NB4 (cell line): ENCODE measurements around the gene SBSN.

ENCODE experiments used
- CTCF ChIP-seq: IDR thresholded peaks from one replicate; pipeline ENCODE4 v1.5.1; 2012; ENCODE audit warnings: low read depth, low read length
- MAX ChIP-seq: IDR thresholded peaks from 2 replicates; pipeline ENCODE4 v1.6.1; 2011; ENCODE audit warnings: low read depth, low read length
- MYC ChIP-seq: IDR thresholded peaks from 2 replicates; pipeline ENCODE4 v1.6.1; 2011; ENCODE audit warnings: low read depth, low read length
- POLR2A ChIP-seq: IDR thresholded peaks from 2 replicates; pipeline ENCODE4 v1.6.1; 2011; ENCODE audit warnings: mild to moderate bottlenecking; ENCODE audit not compliant: insufficient read length; ENCODE audit errors: extremely low read depth

- no peak for TF ChIP-seq CTCF
- TF ChIP-seq MYC, result no peak
- TF ChIP-seq POLR2A, result no peak
- no peak for TF ChIP-seq MAX
Observed at GRCh38 chr19:35571406-35571965, 43.4 kb upstream of the SBSN start.
